HG02970 (cell line): ENCODE results near the gene ZBTB47.

ENCODE experiments used
- ATAC-seq: cut with Tn5 transposase; IDR thresholded peaks from one replicate; pipeline ENCODE4 v1.9.1; 2021; ENCODE audit warnings: mild to moderate bottlenecking, moderate library complexity, moderate number of reproducible peaks; ENCODE audit not compliant: unreplicated experiment, low FRiP score

The ZBTB47 gene

DNA sequence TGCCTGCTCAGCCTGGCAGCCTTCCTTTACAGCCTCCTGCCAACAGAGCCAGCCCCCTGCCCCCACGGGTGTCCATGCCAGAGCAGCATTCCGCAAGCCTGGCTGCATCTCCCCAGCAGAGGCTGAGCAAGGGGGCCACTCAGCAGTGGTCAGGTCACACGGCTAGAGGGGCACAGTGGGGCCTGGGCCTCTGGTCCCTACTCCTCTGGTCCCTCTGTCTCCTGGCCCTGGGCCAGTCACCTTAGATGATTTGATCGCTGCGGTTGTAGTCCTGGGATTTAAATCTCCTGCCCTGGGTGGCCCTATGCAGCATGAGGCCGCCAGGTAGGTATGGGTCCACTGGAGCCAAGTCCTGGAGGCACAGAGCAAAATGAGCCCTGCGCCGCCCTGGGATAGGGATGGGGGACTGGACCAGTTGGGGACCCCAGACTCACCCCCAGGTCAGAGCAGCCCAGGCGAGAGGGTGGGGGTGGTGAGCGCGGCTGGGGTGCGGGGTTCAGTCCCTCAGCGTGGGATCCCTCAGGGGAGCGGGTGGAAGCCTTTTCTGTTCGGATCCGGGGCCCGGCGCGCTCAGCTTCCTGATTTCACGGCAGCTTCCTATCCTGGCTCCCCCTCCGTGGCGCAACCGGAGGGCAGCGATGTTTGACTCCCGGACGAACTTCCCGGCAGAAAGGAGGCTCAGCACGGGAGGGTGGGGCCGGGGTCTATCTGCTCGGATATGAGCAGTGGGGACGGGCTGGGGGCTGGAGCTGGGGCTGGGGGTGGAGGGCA is at the start of gene ZBTB47:
ZBTB47 (plus strand) TSS at position 138 of the 771 bp plus-strand sequence. CDS start 4,659 bp downstream, outside the sequence.
- no peak for ATAC-seq

DNA sequence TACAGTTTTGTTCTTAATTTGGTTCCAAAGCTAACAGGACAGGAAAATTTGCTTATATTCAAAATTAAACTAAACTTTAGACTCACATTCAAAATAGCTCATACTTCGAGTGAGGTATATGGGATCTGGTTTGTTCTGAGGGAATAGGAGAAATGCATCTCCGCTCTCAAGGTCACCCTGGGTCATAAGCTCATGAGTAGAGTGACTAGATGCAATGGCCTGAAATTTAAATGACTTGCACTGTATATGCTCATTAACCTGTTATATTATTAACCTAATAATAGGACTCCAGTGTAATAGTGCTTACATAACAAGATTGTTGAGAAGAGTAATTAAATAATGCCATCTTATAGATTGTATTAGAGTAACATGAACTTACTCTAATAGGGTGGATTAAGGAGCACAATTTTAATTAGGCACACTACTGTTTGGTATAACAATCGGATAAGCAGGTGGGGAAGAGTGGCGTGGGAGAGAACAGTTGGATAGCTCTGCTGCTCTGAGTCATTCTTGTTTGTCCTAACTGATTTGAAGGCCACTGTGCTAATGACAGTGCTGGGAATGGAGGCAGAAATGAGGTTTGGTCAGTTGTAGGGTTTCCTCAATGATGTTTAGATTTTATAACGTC is 47.8 kb upstream of the ZBTB47 start:
- ATAC-seq = no peak

DNA sequence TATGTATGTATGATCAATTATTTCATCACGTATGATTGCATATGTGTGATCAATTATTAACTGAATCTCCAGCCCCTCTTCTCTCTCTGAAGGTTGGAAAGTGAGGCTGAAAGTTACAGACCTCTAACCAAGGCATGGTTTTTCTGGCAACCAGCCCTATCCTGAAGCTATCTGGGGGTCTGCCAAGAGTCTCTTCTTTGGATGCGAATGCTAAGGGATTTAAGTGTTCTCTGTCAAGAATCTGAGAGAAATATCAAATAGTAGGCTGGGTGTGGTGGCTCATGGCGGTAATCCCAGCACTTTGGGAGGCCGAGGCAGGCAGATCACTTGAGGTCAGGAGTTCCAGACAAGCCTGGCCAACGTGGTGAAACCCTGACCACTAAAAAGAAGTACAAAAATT is 44.9 kb upstream of the ZBTB47 start:
- no peak for ATAC-seq

DNA sequence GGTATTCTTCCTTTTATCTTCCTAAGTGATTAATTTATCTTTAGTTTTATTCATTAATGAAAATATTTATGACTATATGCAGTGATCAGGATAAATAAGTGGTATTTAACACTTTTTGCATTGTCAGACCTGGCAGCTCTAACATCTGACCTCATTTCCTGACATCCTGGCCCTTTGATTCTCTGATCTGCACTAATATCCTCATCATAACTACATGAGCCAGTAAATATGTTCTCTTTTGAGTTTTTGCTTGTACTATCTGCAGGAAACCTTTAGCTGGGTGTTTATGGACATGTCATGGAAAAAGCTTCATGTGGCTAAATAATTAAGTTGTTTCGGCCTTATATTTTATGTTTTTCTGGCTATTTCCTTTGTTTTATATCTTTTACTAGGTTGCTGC is 42.5 kb upstream of the ZBTB47 start:
- ATAC-seq = no peak

DNA sequence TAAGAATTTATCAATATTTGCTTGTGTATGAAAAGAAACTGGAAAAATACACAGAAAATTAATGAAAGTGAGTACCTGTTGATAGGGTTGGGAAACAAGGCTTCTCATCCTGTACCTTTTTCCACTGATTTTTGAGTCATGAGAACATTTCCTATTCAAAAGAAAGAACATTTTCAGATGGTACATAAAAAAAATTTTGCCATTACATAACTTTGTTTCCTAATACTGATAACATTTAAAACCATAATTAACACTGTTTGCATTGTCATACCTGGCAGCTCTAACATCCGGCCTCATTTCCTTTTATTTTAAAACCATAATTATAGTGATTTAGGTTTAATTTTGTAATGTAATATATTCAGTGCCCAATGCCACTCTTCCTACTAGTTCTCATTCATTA is 41.3 kb upstream of the ZBTB47 start:
- ATAC-seq = no peak

DNA sequence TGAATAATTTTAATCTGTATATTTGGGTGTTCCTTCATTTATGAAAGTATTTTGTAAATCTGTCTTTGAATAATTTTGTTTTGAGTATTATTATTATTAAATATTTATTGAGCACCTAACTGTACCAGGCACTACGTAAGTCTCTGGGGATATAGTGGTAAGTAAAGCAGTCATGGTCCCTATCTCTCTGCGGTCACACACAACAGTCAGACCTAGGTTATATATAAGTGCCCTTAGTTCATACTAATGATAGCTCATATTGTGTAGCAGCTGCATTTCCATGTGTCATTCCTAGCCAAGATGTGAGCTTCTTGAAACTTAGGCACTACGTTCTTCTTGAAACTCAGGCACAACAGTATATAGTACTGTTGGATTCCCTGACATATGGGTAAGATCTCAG is 40.6 kb upstream of the ZBTB47 start:
- no peak for ATAC-seq

DNA sequence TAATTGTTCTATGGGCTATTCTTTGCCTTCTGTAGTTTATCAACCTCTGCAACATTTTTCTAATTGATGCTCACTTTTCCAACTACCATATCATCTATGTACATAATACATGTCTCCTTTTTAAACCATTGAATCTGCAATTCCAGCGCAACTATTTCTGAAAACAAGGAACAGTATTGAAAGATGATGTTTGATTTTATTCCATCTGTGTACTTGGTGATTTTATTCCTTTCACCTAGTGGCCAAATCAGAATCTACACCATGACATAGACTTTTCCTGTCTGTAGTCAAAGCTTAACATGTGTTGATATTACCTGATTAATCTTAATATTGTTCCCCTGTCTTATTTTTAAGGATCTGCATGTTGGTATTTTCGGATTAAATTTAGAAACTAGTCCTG is 40.0 kb upstream of the ZBTB47 start:
- ATAC-seq = no peak

DNA sequence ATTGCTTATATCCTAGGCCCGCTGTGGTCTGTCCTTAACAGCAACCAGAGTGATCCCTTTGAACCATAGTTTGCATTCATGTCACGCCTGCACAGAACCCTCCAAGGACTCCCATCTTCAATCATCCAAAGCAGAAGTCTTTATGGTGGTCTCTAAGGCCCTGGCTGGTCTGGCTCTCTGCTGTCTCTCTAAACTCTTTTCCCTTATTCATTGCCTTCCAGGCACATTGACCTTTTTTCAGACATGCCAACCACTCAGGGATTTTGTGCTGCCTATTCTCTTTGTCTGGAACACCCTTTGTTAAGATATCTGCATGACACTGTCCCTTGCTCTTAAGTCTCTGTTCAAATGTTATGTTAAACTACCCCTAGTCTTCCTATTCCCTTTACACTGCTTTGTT is 21.9 kb upstream of the ZBTB47 start:
- no peak for ATAC-seq

DNA sequence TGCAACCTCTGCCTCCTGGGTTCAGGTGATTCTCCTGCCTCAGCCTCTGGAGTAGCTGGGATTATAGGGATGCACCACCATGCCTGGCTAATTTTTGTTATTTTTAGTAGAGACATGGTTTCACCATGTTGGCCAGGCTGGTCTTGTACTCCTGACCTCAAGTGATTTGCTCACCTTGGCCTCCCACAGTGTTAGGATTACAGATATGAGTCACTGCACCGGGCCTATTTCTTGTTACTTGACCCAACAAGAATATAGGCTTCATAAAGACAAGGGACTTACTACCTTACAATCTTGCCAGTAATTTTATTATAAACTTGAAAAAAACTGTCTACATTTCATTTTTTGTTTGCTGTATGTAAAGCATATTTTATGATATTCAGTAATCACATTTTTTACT is 21.4 kb upstream of the ZBTB47 start:
- ATAC-seq = no peak

DNA sequence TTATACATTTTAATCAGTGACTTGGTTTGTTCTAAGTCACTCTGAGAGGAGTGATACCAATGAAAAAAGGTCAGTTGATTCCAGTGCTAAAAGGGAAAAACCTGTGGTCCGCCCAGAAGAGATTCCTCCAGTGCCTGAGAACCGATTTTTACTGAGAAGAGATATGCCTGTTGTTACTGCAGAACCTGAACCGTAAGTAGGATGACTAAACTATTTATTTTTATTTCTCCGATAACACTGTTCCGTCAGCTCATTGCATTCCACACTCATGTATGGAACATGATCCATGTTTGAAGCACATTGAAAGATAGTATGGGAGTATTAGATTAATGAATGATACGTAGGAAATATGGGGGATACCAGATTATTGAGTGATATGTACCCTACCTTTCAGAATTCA is 20.0 kb upstream of the ZBTB47 start:
- ATAC-seq = no peak

DNA sequence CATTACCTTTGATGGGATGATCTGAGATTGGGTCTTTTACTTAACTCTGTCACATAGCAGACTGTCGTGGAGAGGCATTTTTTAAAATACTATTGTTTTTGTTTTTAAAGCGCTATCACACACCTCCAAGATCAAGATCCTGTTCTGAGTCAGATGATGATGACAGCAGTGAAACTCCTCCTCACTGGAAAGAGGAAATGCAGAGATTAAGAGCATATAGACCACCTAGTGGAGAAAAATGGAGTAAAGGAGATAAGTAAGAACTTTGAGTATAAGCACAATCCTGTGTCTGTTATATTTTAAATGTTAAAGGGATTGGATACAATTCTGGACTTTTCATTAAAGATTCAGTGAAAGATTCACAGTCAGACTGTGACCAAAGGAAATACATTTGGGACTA is 18.4 kb upstream of the ZBTB47 start:
- no peak for ATAC-seq

DNA sequence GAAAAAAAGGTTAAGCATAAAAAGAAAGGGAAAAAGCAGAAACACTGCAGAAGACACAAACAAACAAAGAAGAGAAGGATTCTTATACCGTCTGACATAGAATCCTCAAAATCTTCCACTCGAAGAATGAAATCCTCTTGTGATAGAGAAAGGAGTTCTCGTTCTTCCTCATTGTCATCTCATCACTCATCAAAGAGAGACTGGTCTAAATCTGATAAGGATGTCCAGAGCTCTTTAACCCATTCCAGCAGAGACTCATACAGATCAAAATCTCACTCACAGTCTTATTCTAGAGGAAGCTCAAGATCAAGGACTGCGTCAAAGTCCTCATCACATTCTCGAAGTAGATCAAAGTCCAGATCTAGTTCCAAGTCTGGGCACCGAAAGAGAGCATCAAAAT is 16.5 kb upstream of the ZBTB47 start:
- no peak for ATAC-seq

DNA sequence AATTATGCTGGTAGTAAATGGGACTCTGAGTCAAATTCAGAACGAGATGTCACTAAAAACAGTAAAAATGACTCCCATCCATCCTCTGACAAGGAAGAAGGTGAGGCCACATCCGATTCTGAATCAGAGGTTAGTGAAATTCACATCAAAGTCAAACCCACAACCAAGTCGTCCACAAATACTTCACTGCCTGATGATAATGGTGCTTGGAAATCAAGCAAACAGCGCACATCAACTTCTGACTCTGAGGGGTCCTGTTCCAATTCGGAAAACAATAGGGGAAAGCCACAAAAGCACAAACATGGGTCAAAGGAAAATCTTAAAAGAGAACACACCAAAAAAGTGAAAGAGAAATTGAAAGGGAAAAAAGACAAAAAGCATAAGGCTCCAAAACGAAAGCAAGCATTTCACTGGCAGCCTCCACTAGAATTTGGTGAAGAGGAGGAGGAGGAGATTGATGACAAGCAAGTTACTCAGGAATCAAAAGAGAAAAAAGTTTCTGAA is 15.1 kb upstream of the ZBTB47 start:
- no peak for ATAC-seq

DNA sequence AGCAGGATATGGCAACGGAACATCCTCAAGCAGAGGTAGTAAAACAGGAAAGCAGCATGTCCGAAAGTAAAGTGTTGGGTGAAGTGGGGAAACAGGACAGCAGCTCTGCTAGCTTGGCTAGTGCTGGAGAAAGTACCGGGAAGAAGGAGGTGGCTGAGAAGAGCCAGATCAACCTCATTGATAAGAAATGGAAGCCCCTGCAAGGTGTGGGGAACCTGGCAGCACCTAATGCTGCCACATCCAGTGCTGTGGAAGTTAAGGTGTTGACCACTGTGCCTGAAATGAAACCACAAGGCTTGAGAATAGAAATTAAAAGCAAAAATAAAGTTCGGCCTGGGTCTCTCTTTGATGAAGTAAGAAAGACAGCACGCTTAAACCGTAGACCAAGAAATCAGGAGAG is 14.3 kb upstream of the ZBTB47 start:
- ATAC-seq = no peak

DNA sequence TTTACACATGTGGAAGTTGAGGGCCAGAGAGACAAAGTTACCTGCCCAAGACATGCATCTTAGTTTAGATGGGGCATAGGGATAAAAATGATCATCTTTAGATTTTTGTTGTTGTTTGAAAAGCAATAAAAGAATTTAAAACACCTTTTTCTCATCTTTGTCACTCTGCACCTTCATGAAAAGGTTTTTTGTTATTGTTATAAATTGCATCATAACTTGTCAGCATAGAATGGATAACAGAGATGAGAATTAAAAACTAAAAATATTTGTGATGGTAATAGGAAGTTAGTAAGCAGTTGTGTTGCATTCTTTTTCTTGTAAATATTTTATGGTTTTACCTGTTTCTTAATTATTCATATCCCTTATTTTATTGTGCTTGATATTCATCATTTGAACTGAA is 13.4 kb upstream of the ZBTB47 start:
- ATAC-seq = no peak

DNA sequence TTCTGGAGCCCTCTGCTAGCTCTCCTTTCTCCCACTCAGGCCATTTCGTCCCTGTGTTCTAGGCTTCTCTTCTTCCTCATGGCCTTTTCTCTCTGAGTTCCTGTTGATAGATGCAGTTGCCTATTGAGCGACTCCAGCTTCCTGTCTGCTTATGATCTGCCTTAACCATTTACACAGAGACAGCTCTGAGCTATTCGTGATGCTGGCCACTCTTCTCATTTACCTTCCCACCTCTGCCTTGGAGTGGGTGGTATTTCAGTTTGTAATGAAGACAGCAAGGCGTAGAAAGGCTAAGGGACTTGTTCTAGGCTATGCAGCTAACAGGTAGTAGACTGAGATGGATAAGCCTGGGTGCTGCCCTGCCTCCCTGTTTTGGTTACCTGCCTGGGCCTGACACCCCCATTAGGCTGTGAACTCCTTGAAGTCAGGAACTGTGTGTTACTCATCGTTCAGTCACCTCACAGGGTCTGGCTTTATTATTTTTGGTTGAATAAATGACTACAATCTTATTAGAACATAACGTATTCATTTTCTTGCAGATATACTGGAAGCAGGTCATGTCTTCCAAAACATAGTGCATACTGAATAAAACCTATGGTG is 12.6 kb upstream of the ZBTB47 start:
- ATAC-seq = no peak

DNA sequence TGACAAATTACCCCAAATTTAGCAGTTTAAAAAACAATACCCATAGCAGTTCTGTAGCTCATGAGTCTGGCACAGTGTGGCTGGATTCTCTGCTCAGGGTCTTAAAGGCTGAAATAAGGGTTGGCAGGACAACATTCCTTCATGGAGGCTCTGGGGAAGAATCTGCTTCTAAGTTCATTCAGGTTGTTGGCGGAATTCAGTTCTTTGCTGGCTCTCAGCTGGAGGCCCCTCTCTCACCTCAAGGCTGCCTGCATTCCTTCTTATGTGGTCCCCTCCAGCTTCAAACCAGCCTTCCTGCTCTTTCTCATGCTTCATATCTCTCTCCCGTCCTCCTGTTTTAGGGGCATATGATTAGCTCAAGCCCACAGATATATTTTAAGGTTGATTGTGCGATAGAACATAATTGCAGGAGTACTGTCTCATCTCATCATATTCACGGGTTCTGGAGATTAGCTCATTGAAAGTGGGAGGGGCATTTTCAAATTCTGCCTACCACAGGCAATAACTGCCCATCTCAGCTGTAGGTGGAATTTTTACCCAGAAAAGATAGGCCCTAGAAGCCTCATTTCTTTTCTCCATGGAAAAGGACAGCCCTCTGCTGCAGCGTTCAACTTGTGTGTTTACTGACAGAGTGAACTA is 5.6 kb upstream of the ZBTB47 start:
- ATAC-seq = no peak

DNA sequence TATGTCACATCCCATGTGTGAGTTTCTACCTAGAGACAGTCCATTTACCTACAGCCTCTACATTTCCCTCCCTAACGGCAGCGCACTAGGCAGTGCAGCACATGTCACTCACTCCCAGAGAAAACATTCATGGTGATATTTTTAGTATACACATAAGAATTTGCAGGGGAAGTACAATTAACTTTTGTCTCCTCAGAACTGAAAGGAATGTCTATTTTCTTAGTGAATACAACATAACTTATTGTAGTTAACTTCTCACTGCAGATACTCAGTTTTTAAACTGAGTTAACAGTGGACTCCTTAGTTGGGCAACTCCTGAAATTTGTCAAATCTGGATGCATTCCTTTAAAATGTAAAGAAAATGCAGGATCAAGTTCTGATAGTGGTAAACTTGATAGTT is 4.5 kb upstream of the ZBTB47 start:
- ATAC-seq = no peak

DNA sequence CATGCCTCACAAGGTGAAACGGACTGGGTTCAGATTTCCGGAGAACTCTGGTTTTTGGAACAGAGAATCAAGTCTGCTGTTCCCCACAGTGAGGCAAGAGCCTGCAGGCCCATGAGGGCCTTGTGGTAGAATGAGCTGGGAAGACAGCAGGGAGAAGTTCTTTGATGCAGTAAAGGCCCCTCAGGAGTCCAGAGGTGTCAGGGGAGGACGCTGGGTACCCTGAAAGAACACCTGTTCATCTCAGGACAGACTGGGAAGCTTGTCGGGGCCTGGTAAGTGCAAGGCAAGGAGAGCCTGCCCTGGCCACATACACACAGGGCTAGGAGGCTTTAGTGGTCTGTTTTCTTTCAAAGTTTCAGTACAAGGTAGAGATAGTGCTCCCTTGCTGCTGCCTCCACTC is 3.7 kb upstream of the ZBTB47 start:
- ATAC-seq = no peak

DNA sequence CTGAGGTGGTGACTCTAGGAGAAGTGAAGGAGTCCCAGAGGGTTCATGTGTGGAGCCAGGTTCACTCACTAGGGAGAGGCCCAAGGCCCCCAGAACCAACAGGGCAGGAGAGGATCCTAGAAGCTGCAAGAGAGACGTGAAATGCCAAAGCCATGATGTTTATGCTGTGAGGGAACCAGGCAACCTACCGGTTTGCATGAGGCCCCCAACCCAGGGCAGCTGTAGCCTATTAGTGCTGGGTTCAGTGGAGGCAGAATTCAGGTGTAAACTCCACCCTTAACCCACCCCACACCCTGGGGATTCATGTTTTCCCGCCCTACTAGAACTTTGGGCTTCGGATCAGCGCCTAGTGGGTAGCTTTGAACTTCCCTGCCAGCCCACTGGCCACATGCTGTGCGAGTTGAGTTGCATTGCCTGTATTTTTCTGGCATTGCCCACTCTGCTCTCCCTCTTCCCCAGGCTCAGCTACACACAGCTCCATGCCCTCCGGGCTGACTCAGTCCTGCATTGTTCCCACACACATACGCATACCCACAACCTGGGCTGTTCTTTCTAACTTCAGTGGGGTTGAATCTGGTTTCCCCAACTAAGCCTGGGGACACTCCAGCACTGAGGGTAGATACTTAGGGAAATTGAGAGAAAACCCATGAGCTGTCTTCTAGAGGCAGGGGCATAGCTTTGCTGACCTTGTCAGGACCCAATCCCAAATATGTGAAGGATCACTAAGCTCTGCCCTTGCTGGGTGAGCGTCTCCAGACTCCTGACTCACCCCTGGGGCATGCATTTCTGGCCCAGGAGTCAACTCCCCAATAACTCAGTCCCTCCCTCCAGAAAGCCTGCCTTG is 2.0 kb upstream of the ZBTB47 start:
- no peak for ATAC-seq
